DMS53 (cell line): ENCODE results near the gene TEX19.
"Not testable (repeated sequence)": the region's sequence is repeated elsewhere in the genome, so short reads cannot be mapped to it uniquely, and the experiment has no call there.

Experiments
- DNase-seq: peaks from one replicate; lab custom pipeline; 2025; lab: John Stamatoyannopoulos, UW

Gene TEX19

GRCh38 chr17:82355770-82356427, 3.1 kb upstream of the TEX19 start:
- no peak for DNase-seq

GRCh38 chr17:82356845-82357355, 2.1 kb upstream of the TEX19 start:
- peak; percentile 88 for DNase-seq

GRCh38 chr17:82357394-82357793, 1.7 kb upstream of the TEX19 start:
- DNase-seq, result peak; percentile 72

GRCh38 chr17:82359451-82360074, 516 bp downstream of the TEX19 start:
- not testable (repeated sequence) for DNase-seq

- DNase-seq, result no peak
Measured at GRCh38 chr17:82361885-82362633, 3.0 kb downstream of the TEX19 start.

GRCh38 chr17:82365606-82366295, 6.7 kb downstream of the TEX19 start:
- DNase-seq, result no peak

GRCh38 chr17:82366749-82367148, 7.7 kb downstream of the TEX19 start:
- DNase-seq, result no peak

- DNase-seq, result no peak
Measured at GRCh38 chr17:82367724-82368524, 8.9 kb downstream of the TEX19 start.

GRCh38 chr17:82369211-82369610, 10.2 kb downstream of the TEX19 start:
- DNase-seq, result no peak

- peak; percentile 60 for DNase-seq
Measured at GRCh38 chr17:82370471-82371332, 11.7 kb downstream of the TEX19 start.

- DNase-seq, result peak; percentile 33
Measured at GRCh38 chr17:82371333-82372248, 12.5 kb downstream of the TEX19 start, which contains the start of gene UTS2R. TSS of gene UTS2R (plus strand) at chr17:82371765. CDS start at chr17:82374325, 2,560 bp downstream.

GRCh38 chr17:82372249-82373071, 13.4 kb downstream of the TEX19 start:
- DNase-seq, result peak; percentile 50

- DNase-seq, result not testable (repeated sequence)
Measured at GRCh38 chr17:82373072-82373452, 14.0 kb downstream of the TEX19 start.

GRCh38 chr17:82373731-82374625, 14.9 kb downstream of the TEX19 start:
- peak; percentile 69 for DNase-seq

GRCh38 chr17:82374626-82375331, 15.7 kb downstream of the TEX19 start:
- DNase-seq, result peak; percentile 76

- no peak for DNase-seq
Measured at GRCh38 chr17:82375359-82376041, 16.5 kb downstream of the TEX19 start.
